AG10803 (cell line): ENCODE data around the gene GULP1.
"Not testable (repeated sequence)": the region's sequence is repeated elsewhere in the genome, so short reads cannot be mapped to it uniquely, and the experiment has no call there.

Experiments
- DNase-seq: peaks from one replicate; pipeline ENCODE4 v3.0.0; 2010; ENCODE audit warnings: low read depth
- H3K4me3 ChIP-seq: 2 replicates; pipeline ENCODE4 v1.5.1; 2011; ENCODE audit warnings: mild to moderate bottlenecking, low read length, control low read depth
- TF ChIP-seq, protein P1 (sequence below): conservative IDR thresholded peaks from 2 replicates; pipeline ENCODE4 v1.5.1; 2011; ENCODE audit warnings: mild to moderate bottlenecking, low read length, control low read depth, inconsistent platforms

The GULP1 gene

DNA sequence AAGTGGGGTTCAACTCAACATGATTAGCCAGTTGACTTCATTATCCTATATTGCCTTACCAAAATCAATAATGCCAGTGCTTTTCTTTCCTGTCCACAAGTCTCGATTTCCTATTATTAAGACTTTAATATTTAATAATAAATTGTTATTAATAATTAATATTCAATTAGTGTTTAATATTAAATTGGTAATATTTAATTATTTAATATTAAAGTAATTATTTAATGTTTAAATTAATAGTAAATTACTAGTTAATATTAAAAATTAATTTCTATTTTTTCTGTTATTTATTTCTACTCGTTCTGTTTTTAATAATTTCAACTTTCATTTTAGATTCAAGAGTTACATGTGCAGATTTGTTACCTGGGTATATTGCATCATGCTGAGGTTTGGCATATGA lies 243.2 kb downstream of the GULP1 start:
- TF ChIP-seq, protein P1, sequence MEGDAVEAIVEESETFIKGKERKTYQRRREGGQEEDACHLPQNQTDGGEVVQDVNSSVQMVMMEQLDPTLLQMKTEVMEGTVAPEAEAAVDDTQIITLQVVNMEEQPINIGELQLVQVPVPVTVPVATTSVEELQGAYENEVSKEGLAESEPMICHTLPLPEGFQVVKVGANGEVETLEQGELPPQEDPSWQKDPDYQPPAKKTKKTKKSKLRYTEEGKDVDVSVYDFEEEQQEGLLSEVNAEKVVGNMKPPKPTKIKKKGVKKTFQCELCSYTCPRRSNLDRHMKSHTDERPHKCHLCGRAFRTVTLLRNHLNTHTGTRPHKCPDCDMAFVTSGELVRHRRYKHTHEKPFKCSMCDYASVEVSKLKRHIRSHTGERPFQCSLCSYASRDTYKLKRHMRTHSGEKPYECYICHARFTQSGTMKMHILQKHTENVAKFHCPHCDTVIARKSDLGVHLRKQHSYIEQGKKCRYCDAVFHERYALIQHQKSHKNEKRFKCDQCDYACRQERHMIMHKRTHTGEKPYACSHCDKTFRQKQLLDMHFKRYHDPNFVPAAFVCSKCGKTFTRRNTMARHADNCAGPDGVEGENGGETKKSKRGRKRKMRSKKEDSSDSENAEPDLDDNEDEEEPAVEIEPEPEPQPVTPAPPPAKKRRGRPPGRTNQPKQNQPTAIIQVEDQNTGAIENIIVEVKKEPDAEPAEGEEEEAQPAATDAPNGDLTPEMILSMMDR: no peak
- H3K4me3 ChIP-seq: no peak overlapping the region
- no peak for DNase-seq

DNA sequence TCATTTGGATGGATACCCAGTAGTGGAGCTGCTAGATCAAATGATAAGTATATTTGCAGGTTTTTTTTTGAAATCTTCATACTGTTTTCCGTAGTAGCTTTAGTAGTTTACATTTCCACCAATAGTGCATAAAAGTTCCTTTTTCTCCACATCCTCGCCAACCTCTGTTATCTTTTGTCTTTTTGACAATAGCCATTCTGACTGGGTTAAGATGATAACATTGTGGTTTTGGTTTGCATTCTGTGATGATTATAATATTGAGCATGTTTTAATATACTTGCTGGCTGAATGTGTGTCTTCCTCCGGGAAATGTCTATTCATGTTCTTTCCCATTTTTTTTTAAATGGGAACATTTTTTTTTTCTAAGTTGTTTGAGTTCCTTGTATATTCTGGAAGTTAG lies 260.0 kb downstream of the GULP1 start:
- TF ChIP-seq, protein P1: no peak
- DNase-seq: no peak
- H3K4me3 ChIP-seq: no peak overlapping the region

DNA sequence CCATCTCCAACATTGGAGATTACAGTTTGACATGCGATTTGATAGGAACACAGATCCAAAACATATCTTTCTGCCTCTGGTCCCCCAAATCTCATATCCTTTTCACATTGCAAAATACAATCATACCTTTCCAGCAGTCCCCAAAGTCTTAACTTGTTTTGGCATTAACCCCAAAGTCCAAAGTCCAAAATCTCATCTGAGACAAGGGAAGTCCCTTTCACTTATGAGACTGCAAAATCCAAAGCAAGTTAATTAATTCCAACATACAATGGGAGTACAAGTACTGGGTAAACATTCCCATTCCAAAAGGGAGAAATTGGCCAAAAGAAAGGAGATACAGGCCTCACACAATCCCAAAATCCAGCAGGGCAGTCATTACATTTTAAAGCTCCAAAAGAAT lies 265.4 kb downstream of the GULP1 start:
- H3K4me3 ChIP-seq: no peak overlapping the region
- TF ChIP-seq, protein P1: no peak
- DNase-seq: no peak

DNA sequence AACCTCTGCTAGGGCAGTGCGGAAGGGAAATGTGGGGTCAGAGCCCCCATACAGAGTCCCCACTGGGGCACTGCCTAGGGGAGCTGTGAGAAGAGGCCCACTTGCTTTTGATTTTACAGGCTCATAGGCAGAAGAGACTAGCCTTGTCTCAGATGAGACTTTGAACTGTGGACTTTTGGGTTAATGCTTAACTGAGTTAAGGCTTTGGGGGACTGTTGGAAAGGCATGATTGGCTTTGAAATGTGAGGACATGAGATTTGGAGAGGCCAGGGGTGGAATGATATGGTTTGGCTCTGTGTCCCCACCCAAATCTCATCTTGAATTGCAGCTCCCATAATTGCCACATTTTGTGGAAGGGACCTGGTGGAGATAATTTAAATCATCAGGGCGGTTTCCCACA lies 267.8 kb downstream of the GULP1 start:
- not testable (repeated sequence) for DNase-seq, H3K4me3 ChIP-seq

DNA sequence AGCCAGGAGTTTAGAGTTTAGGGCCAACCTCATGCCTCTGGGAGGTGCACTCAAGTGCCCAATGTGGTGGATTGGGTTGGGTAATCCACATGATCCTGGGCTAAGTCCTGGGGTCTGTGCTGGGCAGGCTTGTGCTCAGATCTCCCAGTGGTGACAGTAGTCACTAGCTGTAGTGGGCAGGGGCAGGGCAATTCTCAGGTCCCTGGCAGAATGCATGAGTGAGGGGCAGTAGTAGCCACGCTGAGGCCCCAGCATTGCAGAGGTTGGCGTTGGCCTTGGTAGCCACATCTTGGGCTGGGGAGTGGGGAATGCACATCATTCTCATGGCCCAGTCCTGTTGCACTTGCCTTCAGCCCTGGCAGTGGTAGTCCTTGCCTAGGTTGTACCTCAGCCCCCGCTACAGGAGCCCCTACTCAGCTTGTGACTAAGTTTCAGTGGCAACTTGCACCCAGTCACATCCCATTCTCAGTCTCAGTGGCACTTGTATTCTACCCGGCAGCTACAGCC lies 269.9 kb downstream of the GULP1 start:
- TF ChIP-seq, protein P1: no peak
- no peak for DNase-seq
- H3K4me3 ChIP-seq: no peak overlapping the region

- TF ChIP-seq, protein P1: no peak
- H3K4me3 ChIP-seq: no peak overlapping the region
- DNase-seq: peak; percentile 22
Measured at GRCh38 chr2:188569431-188570165, 277.9 kb downstream of the GULP1 start.

GRCh38 chr2:188570370-188570769 lies 278.7 kb downstream of the GULP1 start:
- peak; percentile 13 for DNase-seq
- H3K4me3 ChIP-seq: no peak overlapping the region
- TF ChIP-seq, protein P1: no peak
